Neural cell (in vitro differentiated cells): Measurements from ENCODE around the gene COX7A2L. TPM values are rescaled to one million over a fixed set of nuclear protein-coding genes. Genes with fewer than 3 reads are reported as not detected.

Experiments
- H2AFZ ChIP-seq: fragments of 200-600, 300-800 bp; sonication (generic), shearing (Covaris generic); 2 replicates; pipeline ENCODE4 v1.6.0; 2014; ENCODE audit warnings: low read depth, mild to moderate bottlenecking, antibody characterized with exemption, low read length, moderate library complexity
- H3F3A ChIP-seq: fragments of 200-600 bp; shearing (Covaris generic); 2 replicates; pipeline ENCODE4 v1.6.1; 2016; ENCODE audit warnings: mild to moderate bottlenecking, moderate library complexity, mixed read lengths, antibody characterized with exemption, low read length; ENCODE audit not compliant: insufficient read depth, poor library complexity, severe bottlenecking
- H3K27ac ChIP-seq: fragments of 200-600, 300-800 bp; sonication (generic), shearing (Covaris generic); 2 replicates; pipeline ENCODE4 v1.5.1; 2014; ENCODE audit warnings: mild to moderate bottlenecking, low read length, moderate library complexity
- H3K27me3 ChIP-seq: fragments of 300-800, 200-600 bp; sonication (generic), shearing (Covaris generic); 2 replicates; pipeline ENCODE4 v1.6.0; 2014; ENCODE audit warnings: mild to moderate bottlenecking, low read depth, low read length, moderate library complexity; ENCODE audit not compliant: insufficient read depth
- H3K36me3 ChIP-seq: fragments of 300-800, 200-600 bp; sonication (generic), shearing (Covaris generic); 2 replicates; pipeline ENCODE4 v1.5.1; 2014; ENCODE audit warnings: mild to moderate bottlenecking, antibody characterized with exemption, low read length, moderate library complexity; ENCODE audit not compliant: insufficient read depth
- H3K4me2 ChIP-seq: fragments of 300-800, 200-600 bp; sonication (generic), shearing (Covaris generic); 2 replicates; pipeline ENCODE4 v1.6.0; 2014; ENCODE audit warnings: mild to moderate bottlenecking, low read length
- H3K4me3 ChIP-seq: fragments of 300-800, 200-600 bp; sonication (generic), shearing (Covaris generic); 2 replicates; pipeline ENCODE4 v1.5.1; 2014; ENCODE audit warnings: mild to moderate bottlenecking, low read length, moderate library complexity
- H3K79me2 ChIP-seq: fragments of 200-600 bp; shearing (Covaris generic); replicated peaks from 2 replicates; pipeline ENCODE4 v1.6.0; 2014; ENCODE audit warnings: mild to moderate bottlenecking, low read length, moderate library complexity; ENCODE audit not compliant: insufficient read depth
- H3K9ac ChIP-seq: fragments of 300-800, 200-600 bp; sonication (generic), shearing (Covaris generic); 2 replicates; pipeline ENCODE4 v1.6.1; 2016; ENCODE audit warnings: mild to moderate bottlenecking, low read length, mixed read lengths
- H3K9me2 ChIP-seq: fragments of 200-600 bp; shearing (Covaris generic); 2 replicates; pipeline ENCODE4 v1.6.1; 2016; ENCODE audit warnings: mild to moderate bottlenecking, low read length, mixed read lengths; ENCODE audit not compliant: insufficient read depth
- H3K9me3 ChIP-seq: fragments of 200-600, 300-800 bp; sonication (generic), shearing (Covaris generic); 2 replicates; pipeline ENCODE4 v1.6.1; 2016; ENCODE audit warnings: mild to moderate bottlenecking, mixed run types, low read length, moderate library complexity, mixed read lengths
- H4K20me1 ChIP-seq: fragments of 200-600 bp; shearing (Covaris generic); 2 replicates; pipeline ENCODE4 v1.6.1; 2016; ENCODE audit warnings: mild to moderate bottlenecking, mixed run types; ENCODE audit not compliant: insufficient read depth
- EP300 ChIP-seq: fragments of 450-650 bp; conservative IDR thresholded peaks from 2 replicates; pipeline ENCODE4 v1.6.1; 2014; ENCODE audit warnings: antibody characterized with exemption, mild to moderate bottlenecking, moderate library complexity; ENCODE audit not compliant: poor library complexity, severe bottlenecking
- EZH2 ChIP-seq: fragments of 200-600, 300-800 bp; shearing (Covaris generic), sonication (generic); IDR thresholded peaks from 2 replicates; pipeline ENCODE4 v1.6.1; 2014; ENCODE audit warnings: antibody characterized with exemption, low read length, borderline replicate concordance, mild to moderate bottlenecking; ENCODE audit not compliant: insufficient read depth, poor library complexity, severe bottlenecking
- MXI1 ChIP-seq: fragments of 450-650 bp; conservative IDR thresholded peaks from 2 replicates; pipeline ENCODE4 v1.6.1; 2014; ENCODE audit warnings: antibody characterized with exemption, mild to moderate bottlenecking; ENCODE audit not compliant: poor library complexity, severe bottlenecking
- POLR2AphosphoS5 ChIP-seq: IDR thresholded peaks from 2 replicates; pipeline ENCODE4 v1.6.1; 2012
- RAD21 ChIP-seq: fragments of 450-650 bp; conservative IDR thresholded peaks from 2 replicates; pipeline ENCODE4 v1.6.1; 2014; ENCODE audit warnings: antibody characterized with exemption, mild to moderate bottlenecking, moderate library complexity
- SMC3 ChIP-seq: fragments of 450-650 bp; conservative IDR thresholded peaks from 2 replicates; pipeline ENCODE4 v1.6.1; 2014; ENCODE audit warnings: antibody characterized with exemption, mild to moderate bottlenecking, moderate library complexity; ENCODE audit not compliant: poor library complexity
- TAF1 ChIP-seq: IDR thresholded peaks from 2 replicates; pipeline ENCODE4 v1.6.1; 2012; ENCODE audit warnings: low read depth
- polyA plus RNA-seq: library from polyadenylated mRNA; depleted of rRNA; stranded (reverse); fragments of >200 nt; gene quantifications from 2 replicates; pipeline ENCODE4 v1.2.3, GENCODE V29; 2014
- TF ChIP-seq, protein P1 (sequence below): IDR thresholded peaks from 2 replicates; pipeline ENCODE4 v1.6.1; 2012; ENCODE audit warnings: borderline replicate concordance
- TF ChIP-seq, protein P2 (sequence below): fragments of 450-650 bp; IDR thresholded peaks from 2 replicates; pipeline ENCODE4 v1.5.1; 2014; ENCODE audit warnings: antibody characterized with exemption, mild to moderate bottlenecking, moderate library complexity; ENCODE audit not compliant: poor library complexity, severe bottlenecking

Gene COX7A2L
- polyA plus RNA-seq, 1 donor from 2014 or later: 425 TPM

DNA sequence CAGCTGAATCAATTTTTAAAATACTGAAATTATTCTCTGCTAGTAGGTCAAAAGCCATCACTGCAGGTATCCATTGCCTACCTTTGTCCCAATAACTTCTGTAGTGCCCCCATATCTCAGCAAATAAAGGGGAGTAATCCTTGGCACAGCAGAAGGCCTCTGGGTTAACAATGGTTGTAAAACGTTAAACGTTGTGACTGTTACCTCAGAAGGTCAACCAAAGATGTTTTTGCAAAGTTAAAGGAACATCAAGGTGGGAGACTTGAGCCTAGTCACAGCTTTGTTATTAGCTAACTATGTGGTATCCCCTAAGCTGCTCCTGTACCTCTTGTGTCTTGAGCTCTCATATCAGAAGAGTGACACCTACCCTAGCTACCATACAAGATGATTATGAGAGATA lies 60.5 kb downstream of the COX7A2L start:
- no peaks in the 10 kb centered on the region for H3K9me2 ChIP-seq
- H3K4me3 ChIP-seq: no peak overlapping the region
- no peak for TF ChIP-seq MXI1
- TF ChIP-seq EZH2: no peak
- TF ChIP-seq EP300: no peak
- TF ChIP-seq, protein P1, sequence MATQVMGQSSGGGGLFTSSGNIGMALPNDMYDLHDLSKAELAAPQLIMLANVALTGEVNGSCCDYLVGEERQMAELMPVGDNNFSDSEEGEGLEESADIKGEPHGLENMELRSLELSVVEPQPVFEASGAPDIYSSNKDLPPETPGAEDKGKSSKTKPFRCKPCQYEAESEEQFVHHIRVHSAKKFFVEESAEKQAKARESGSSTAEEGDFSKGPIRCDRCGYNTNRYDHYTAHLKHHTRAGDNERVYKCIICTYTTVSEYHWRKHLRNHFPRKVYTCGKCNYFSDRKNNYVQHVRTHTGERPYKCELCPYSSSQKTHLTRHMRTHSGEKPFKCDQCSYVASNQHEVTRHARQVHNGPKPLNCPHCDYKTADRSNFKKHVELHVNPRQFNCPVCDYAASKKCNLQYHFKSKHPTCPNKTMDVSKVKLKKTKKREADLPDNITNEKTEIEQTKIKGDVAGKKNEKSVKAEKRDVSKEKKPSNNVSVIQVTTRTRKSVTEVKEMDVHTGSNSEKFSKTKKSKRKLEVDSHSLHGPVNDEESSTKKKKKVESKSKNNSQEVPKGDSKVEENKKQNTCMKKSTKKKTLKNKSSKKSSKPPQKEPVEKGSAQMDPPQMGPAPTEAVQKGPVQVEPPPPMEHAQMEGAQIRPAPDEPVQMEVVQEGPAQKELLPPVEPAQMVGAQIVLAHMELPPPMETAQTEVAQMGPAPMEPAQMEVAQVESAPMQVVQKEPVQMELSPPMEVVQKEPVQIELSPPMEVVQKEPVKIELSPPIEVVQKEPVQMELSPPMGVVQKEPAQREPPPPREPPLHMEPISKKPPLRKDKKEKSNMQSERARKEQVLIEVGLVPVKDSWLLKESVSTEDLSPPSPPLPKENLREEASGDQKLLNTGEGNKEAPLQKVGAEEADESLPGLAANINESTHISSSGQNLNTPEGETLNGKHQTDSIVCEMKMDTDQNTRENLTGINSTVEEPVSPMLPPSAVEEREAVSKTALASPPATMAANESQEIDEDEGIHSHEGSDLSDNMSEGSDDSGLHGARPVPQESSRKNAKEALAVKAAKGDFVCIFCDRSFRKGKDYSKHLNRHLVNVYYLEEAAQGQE: no peak
- no peak for TF ChIP-seq SMC3
- TF ChIP-seq TAF1: no peak
- TF ChIP-seq RAD21: no peak
- TF ChIP-seq, protein P2, sequence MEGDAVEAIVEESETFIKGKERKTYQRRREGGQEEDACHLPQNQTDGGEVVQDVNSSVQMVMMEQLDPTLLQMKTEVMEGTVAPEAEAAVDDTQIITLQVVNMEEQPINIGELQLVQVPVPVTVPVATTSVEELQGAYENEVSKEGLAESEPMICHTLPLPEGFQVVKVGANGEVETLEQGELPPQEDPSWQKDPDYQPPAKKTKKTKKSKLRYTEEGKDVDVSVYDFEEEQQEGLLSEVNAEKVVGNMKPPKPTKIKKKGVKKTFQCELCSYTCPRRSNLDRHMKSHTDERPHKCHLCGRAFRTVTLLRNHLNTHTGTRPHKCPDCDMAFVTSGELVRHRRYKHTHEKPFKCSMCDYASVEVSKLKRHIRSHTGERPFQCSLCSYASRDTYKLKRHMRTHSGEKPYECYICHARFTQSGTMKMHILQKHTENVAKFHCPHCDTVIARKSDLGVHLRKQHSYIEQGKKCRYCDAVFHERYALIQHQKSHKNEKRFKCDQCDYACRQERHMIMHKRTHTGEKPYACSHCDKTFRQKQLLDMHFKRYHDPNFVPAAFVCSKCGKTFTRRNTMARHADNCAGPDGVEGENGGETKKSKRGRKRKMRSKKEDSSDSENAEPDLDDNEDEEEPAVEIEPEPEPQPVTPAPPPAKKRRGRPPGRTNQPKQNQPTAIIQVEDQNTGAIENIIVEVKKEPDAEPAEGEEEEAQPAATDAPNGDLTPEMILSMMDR: no peak
- no peak for TF ChIP-seq POLR2AphosphoS5
- H3K27ac ChIP-seq: no peak overlapping the region
- H2AFZ ChIP-seq: no peak overlapping the region
- no peak overlapping the region for H3K4me2 ChIP-seq
- no peaks in the 10 kb centered on the region for H3K79me2 ChIP-seq
- no peaks in the 10 kb centered on the region for H3F3A ChIP-seq
- H3K27me3 ChIP-seq: no peaks in the 10 kb centered on the region
- no peaks in the 10 kb centered on the region for H3K36me3 ChIP-seq
- no peaks in the 10 kb centered on the region for H4K20me1 ChIP-seq
- H3K9ac ChIP-seq: no peak overlapping the region
- no peaks in the 10 kb centered on the region for H3K9me3 ChIP-seq

Other genes with a start within 250 kb of the COX7A2L start
- gene EML4, start 191.9 kb downstream of the COX7A2L start, polyA plus RNA-seq: 30.8 and 33.9 TPM in 2 replicates
- 0.74 and 1.1 TPM in 2 replicates for gene KCNG3, start 132.8 kb upstream of the COX7A2L start, polyA plus RNA-seq
- 11.2 and 11.9 TPM in 2 replicates for gene MTA3, start 207.4 kb upstream of the COX7A2L start, polyA plus RNA-seq